ENCODE measurements around the gene SP8.

GRCh38 chr7:20776214-20776911 lies 10.3 kb downstream of the SP8 start:
- no peak for TF ChIP-seq CTCF (conservative IDR thresholded peaks at IDR 0.05 in 1 of 2, IDR thresholded peaks at IDR 0.05 in 1 of 2; ENCODE audit: extremely low read depth in 1 of 2, insufficient read depth in 1 of 2, low read depth in 1 of 2, low read length in 2 of 2)
- no peak for TF ChIP-seq EZH2 (IDR thresholded peaks at IDR 0.05; ENCODE audit: borderline replicate concordance, low read length)

All from mammary epithelial cell (primary cell).